HEK293 (cell line): Measurements from ENCODE around the gene HNRNPH1.

Source experiments
- CTCF ChIP-seq: fragments of 450-650 bp; formaldehyde crosslinking; IDR thresholded peaks from 2 replicates; pipeline ENCODE4 v1.5.1; 2016; ENCODE audit warnings: missing biosample characterization, missing genetic modification characterization
- REST ChIP-seq: fragments of 450-650 bp; formaldehyde crosslinking; IDR thresholded peaks from 2 replicates; pipeline ENCODE4 v1.5.1; 2016; ENCODE audit warnings: missing biosample characterization, missing genetic modification characterization
- ZNF184 ChIP-seq: fragments of 450-650 bp; IDR thresholded peaks from 2 replicates; pipeline ENCODE4 v1.5.1; 2018; ENCODE audit warnings: missing biosample characterization, mild to moderate bottlenecking, missing genetic modification characterization
- ZNF274 ChIP-seq, 2 experiments: fragments of 200-500 bp in 1 of 2; fragments of 450-650 bp in 1 of 2; sonication (Bioruptor generic) in 1 of 2; formaldehyde crosslinking in 1 of 2; IDR thresholded peaks; 2 replicates each; pipeline versions ENCODE4 v1.5.1 to v1.6.1; 2014 to 2016; ENCODE audit warnings: borderline replicate concordance in 1 of 2, inconsistent platforms in 1 of 2, low read length in 1 of 2, missing biosample characterization in 1 of 2, missing genetic modification characterization in 1 of 2
- ZNF341 ChIP-seq: fragments of 450-650 bp; formaldehyde crosslinking; IDR thresholded peaks from 2 replicates; pipeline ENCODE4; 2016; ENCODE audit warnings: low read depth, missing biosample characterization, missing genetic modification characterization
- ZNF449 ChIP-seq: fragments of 450-650 bp; formaldehyde crosslinking; IDR thresholded peaks from 2 replicates; pipeline ENCODE4 v1.5.1; 2017; ENCODE audit warnings: missing biosample characterization, mild to moderate bottlenecking, missing genetic modification characterization, moderate library complexity
- ZSCAN23 ChIP-seq: fragments of 450-650 bp; formaldehyde crosslinking; IDR thresholded peaks from 2 replicates; pipeline ENCODE4 v1.5.1; 2016; ENCODE audit warnings: missing biosample characterization, missing genetic modification characterization

GRCh38 chr5:179568721-179569120 lies 54.8 kb downstream of the HNRNPH1 start:
- TF ChIP-seq ZNF449 (no peak), ZSCAN23 (no peak), CTCF (tag by site-specific recombination) (no peak), ZNF274 (IDR thresholded peaks at IDR 0.05; ENCODE audit: low read length) (no peak), ZNF274 (tag by site-specific recombination; IDR thresholded peaks at IDR 0.05; ENCODE audit: borderline replicate concordance) (no peak), ZNF341 (tag by site-specific recombination) (no peak), REST (tag by site-specific recombination) (no peak), ZNF184 (tag by site-specific recombination) (no peak)
